Neural progenitor cell (in vitro differentiated cells): ENCODE results near the gene DDX27. TPM values are rescaled to one million over a fixed set of nuclear protein-coding genes. Genes with fewer than 3 reads are reported as not detected.

ENCODE experiments used
- DNase-seq: peaks from one replicate; pipeline ENCODE4 v3.0.0-alpha.2; 2016; ENCODE audit warnings: low spot score
- H2AFZ ChIP-seq: fragments of 200-600 bp; sonication (generic); replicated peaks from 2 replicates; pipeline ENCODE4 v1.6.1; 2016; ENCODE audit warnings: antibody characterized with exemption
- H3F3A ChIP-seq: fragments of 200-600 bp; sonication (generic); 2 replicates; pipeline ENCODE4 v1.6.1; 2016; ENCODE audit warnings: antibody characterized with exemption, low read depth
- H3K27ac ChIP-seq: fragments of 200-600 bp; sonication (generic); 2 replicates; pipeline ENCODE4 v1.5.1; 2016; ENCODE audit warnings: mild to moderate bottlenecking
- H3K27me3 ChIP-seq: fragments of 200-600 bp; sonication (generic); 2 replicates; pipeline ENCODE4 v1.6.1; 2016; ENCODE audit warnings: mild to moderate bottlenecking, moderate library complexity
- H3K36me3 ChIP-seq: fragments of 200-600 bp; sonication (generic); 2 replicates; pipeline ENCODE4 v1.5.1; 2016
- H3K4me1 ChIP-seq: fragments of 200-600 bp; sonication (generic); 2 replicates; pipeline ENCODE4 v1.6.1; 2016; ENCODE audit warnings: mixed run types
- H3K4me2 ChIP-seq: fragments of 200-600 bp; sonication (generic); 2 replicates; pipeline ENCODE4 v1.6.1; 2016
- H3K4me3 ChIP-seq: fragments of 200-600 bp; sonication (generic); 2 replicates; pipeline ENCODE4 v1.5.1; 2016
- H3K79me2 ChIP-seq: fragments of 200-600 bp; sonication (generic); 2 replicates; pipeline ENCODE4 v1.6.1; 2016; ENCODE audit warnings: low read depth
- H3K9ac ChIP-seq: fragments of 200-600 bp; sonication (generic); 2 replicates; pipeline ENCODE4 v1.6.1; 2016
- H3K9me3 ChIP-seq: fragments of 200-600 bp; sonication (generic); 2 replicates; pipeline ENCODE4 v1.5.1; 2016; ENCODE audit warnings: low read depth
- H4K20me1 ChIP-seq: fragments of 200-600 bp; sonication (generic); 2 replicates; pipeline ENCODE4 v1.6.1; 2016; ENCODE audit warnings: low read depth
- H3K27ac Mint-ChIP-seq: 3 replicates; pipeline ENCODE4 v1.8.0; 2021; ENCODE audit warnings: mixed read lengths
- H3K27me3 Mint-ChIP-seq: 2 replicates; pipeline ENCODE4 v1.8.0; 2022; ENCODE audit warnings: low read depth, mild to moderate bottlenecking, inconsistent platforms, moderate library complexity, mixed read lengths; ENCODE audit not compliant: insufficient read depth
- H3K36me3 Mint-ChIP-seq: 3 replicates; pipeline ENCODE4 v1.8.0; 2021; ENCODE audit warnings: mixed read lengths
- H3K4me1 Mint-ChIP-seq: 3 replicates; pipeline ENCODE4 v1.8.0; 2021; ENCODE audit warnings: mixed read lengths
- H3K4me3 Mint-ChIP-seq: 3 replicates; pipeline ENCODE4 v1.8.0; 2021; ENCODE audit warnings: mild to moderate bottlenecking, moderate library complexity, mixed read lengths
- H3K9me3 Mint-ChIP-seq: 3 replicates; pipeline ENCODE4 v1.8.0; 2020; ENCODE audit warnings: mixed read lengths
- CTCF ChIP-seq: fragments of 200-600 bp; sonication (generic); IDR thresholded peaks from 2 replicates; pipeline ENCODE4 v1.5.1; 2017; ENCODE audit warnings: antibody characterized with exemption, mild to moderate bottlenecking
- EZH2 ChIP-seq: fragments of 200-600 bp; sonication (generic); IDR thresholded peaks from 2 replicates; pipeline ENCODE4 v1.6.1; 2017; ENCODE audit warnings: antibody characterized with exemption, mild to moderate bottlenecking, moderate library complexity
- EZH2phosphoT487 ChIP-seq: fragments of 200-600 bp; sonication (generic); IDR thresholded peaks from 2 replicates; pipeline ENCODE4 v1.6.1; 2017; ENCODE audit warnings: antibody characterized with exemption
- total RNA-seq: library from RNA; depleted of rRNA; stranded (reverse); fragments of >200 nt; gene quantifications from 2 replicates; pipeline ENCODE4 v1.2.3, GENCODE V29; 2015; ENCODE audit warnings: low replicate concordance

Gene DDX27
- total RNA-seq, 1 donor from 2014 or later: 27.3 TPM

DNA sequence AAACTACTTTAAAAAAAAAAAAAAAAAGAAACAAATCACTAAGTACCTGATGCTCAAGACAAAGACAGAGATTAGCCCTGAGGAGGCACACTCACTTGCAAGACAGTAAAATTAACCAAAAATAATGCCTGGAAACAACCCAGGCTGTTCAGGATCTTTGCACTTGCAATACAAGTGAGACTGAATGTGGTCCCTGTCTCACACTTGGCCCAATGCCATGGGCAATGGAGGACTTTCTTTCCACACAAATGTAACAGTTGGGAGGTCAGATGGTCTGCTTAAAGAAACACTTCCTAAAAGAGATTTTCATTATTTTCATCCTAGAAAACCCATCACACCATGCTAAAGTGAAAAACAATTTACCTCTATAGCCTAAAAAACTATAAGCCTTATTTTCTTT lies 47.3 kb upstream of the DDX27 start:
- H3K27ac ChIP-seq: no peak overlapping the region
- Mint-ChIP-seq H3K4me3 (no peak overlapping the region), H3K36me3 (peaks cover 19% of the 10 kb centered on the region), H3K27me3 (peaks cover 2% of the 10 kb centered on the region), H3K27ac (no peak overlapping the region), H3K9me3 (peaks cover 2% of the 10 kb centered on the region), H3K4me1 (no peaks in the 10 kb centered on the region)
- H3K79me2 ChIP-seq: peaks cover 98% of the 10 kb centered on the region
- DNase-seq: no peak
- no peaks in the 10 kb centered on the region for H3K27me3 ChIP-seq
- H3K4me3 ChIP-seq: no peak overlapping the region
- H2AFZ ChIP-seq: no peak overlapping the region
- no peaks in the 10 kb centered on the region for H3K9me3 ChIP-seq
- TF ChIP-seq EZH2 (no peak), CTCF (no peak), EZH2phosphoT487 (no peak)
- H3F3A ChIP-seq: no peaks in the 10 kb centered on the region
- no peak overlapping the region for H3K9ac ChIP-seq
- H4K20me1 ChIP-seq: peaks cover 58% of the 10 kb centered on the region
- peaks cover 7% of the 10 kb centered on the region for H3K36me3 ChIP-seq
- no peak overlapping the region for H3K4me2 ChIP-seq
- H3K4me1 ChIP-seq: no peaks in the 10 kb centered on the region

DNA sequence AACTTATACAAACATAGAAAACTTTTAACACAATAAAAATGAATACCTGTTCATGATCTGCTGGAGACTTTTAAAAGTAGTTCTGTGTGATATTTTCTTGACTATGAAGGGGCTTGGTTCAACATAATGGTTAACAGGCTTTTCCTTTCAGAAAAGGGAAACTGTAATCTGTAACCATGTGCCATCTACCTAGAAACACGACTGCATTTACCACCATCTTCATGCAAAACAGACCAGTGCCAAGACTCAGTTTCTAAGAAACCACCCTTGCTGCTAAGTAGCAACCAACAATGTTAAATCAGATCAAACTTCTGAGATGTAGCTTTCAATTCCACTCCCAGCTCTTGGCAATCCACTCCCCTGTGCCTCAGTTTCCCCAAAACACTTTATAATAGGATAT lies 46.8 kb upstream of the DDX27 start:
- H3K9me3 Mint-ChIP-seq: peaks cover 2% of the 10 kb centered on the region
- Histone ChIP-seq H3K4me1 (no peaks in the 10 kb centered on the region), H4K20me1 (peaks cover 53% of the 10 kb centered on the region), H3K27me3 (no peaks in the 10 kb centered on the region), H3K9ac (no peak overlapping the region), H3K36me3 (peaks cover 7% of the 10 kb centered on the region), H3K4me3 (no peak overlapping the region), H3F3A (no peaks in the 10 kb centered on the region), H3K79me2 (peaks cover 98% of the 10 kb centered on the region), H3K4me2 (no peak overlapping the region), H3K27ac (no peak overlapping the region), H2AFZ (no peak overlapping the region), H3K9me3 (no peaks in the 10 kb centered on the region)
- H3K36me3 Mint-ChIP-seq: peaks cover 19% of the 10 kb centered on the region
- TF ChIP-seq CTCF (no peak), EZH2phosphoT487 (no peak), EZH2 (no peak)
- H3K4me3 Mint-ChIP-seq: no peak overlapping the region
- H3K4me1 Mint-ChIP-seq: no peaks in the 10 kb centered on the region
- no peak overlapping the region for H3K27ac Mint-ChIP-seq
- DNase-seq: no peak
- H3K27me3 Mint-ChIP-seq: peaks cover 2% of the 10 kb centered on the region

DNA sequence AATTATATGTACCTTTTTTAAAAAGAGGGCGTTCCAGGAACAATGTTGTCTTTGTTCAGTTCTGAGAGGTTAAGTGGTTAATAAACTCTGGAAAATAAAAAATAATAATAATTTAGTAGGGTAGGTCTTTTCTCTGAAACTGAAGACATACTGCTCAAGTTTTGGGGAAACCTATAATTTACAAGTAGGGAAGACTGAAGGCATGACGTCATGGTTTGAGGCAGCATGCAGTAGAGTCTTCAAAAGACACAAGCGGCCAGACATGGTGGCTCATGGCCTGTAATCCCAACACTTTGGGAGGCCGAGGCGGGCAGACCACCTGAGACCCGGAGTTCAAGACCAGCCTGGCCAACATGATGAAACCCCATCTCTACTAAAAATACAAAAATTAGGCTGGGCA lies 45.0 kb upstream of the DDX27 start:
- no peak overlapping the region for H3K27ac ChIP-seq
- peaks cover 7% of the 10 kb centered on the region for H3K36me3 ChIP-seq
- H3K79me2 ChIP-seq: peaks cover 98% of the 10 kb centered on the region
- H3K9me3 ChIP-seq: no peaks in the 10 kb centered on the region
- H3K4me2 ChIP-seq: no peak overlapping the region
- no peaks in the 10 kb centered on the region for H3K27me3 ChIP-seq
- H3K9ac ChIP-seq: no peak overlapping the region
- no peak overlapping the region for H3K4me3 ChIP-seq
- H3K9me3 Mint-ChIP-seq: peaks cover 2% of the 10 kb centered on the region
- no peaks in the 10 kb centered on the region for H3K4me1 ChIP-seq
- H3F3A ChIP-seq: no peaks in the 10 kb centered on the region
- no peak overlapping the region for H3K27ac Mint-ChIP-seq
- H3K36me3 Mint-ChIP-seq: peaks cover 29% of the 10 kb centered on the region
- no peaks in the 10 kb centered on the region for H3K4me1 Mint-ChIP-seq
- H3K27me3 Mint-ChIP-seq: peaks cover 2% of the 10 kb centered on the region
- H3K4me3 Mint-ChIP-seq: no peak overlapping the region
- no peak for DNase-seq
- H4K20me1 ChIP-seq: peaks cover 37% of the 10 kb centered on the region
- no peak for TF ChIP-seq EZH2
- TF ChIP-seq EZH2phosphoT487: no peak
- no peak for TF ChIP-seq CTCF
- H2AFZ ChIP-seq: no peak overlapping the region
